Measurements from ENCODE around the gene RHOF.

RHOF gene

DNA sequence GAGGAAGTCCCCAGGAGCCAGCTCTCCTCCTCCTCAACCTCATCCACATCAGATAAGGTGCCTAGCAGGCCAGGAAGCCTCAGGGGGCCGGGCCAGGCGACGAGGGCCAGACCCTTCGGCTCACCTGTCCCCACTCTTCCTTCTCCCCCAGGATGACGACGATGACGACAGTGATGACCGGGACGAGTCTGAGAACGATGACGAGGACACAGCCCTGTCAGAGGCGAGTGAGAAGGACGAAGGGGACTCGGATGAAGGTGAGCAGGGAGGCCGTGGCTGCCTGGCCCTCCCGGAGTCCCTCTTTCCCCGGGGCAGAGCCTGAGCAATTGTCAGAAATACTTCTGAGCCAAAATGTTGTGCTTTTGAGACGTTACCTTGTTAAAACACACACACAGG lies 24.2 kb upstream of the RHOF start:
- DNase-seq, result no peak

DNA sequence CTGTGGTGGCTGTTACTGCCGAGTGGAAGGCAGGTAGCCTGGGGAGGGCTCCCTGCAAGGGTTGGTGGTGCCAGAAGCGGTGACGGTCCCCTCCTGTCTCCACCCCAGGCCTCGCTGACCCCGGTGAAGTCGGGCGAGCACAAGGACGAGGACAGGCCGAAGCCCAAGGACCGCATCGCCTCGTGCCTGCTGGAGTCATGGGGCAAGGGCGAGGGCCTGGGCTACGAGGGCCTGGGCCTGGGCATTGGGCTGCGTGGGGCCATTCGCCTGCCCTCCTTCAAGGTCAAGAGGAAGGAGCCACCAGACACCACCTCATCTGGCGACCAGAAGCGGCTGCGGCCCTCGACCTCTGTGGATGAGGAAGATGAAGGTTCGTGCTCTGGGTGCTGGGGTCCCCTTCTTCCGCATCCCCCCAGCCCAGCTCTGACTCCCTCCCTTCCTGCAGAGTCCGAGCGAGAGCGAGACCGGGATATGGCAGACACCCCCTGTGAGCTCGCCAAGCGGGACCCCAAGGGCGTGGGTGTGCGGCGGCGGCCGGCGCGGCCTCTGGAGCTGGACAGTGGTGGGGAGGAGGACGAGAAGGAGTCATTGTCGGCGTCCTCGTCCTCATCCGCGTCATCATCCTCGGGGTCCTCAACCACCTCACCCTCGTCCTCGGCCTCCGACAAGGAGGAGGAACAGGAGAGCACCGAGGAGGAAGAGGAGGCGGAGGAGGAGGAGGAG lies 23.6 kb upstream of the RHOF start:
- DNase-seq, result no peak

DNA sequence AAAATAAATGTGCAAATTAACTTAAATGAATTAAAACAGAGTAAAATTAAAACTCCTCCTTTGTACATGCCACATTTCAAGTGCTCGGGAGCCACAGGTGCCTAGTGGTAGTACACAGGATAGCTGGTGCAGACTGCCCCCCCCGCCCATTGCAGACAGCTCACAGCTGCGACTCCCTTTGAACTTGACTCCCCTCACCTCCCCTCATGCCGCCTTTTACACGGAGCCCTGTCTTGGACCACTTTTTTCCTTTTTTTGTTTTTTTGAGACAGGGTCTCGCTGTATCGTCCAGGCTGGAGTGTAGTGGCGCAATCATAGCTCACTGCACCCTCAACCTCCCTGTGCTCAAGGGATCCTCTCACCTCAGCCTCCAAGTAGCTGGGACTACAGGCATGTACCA lies 21.8 kb upstream of the RHOF start:
- DNase-seq, result no peak

GRCh38 chr12:121814429-121815119 lies 21.1 kb upstream of the RHOF start:
- no peak for DNase-seq

DNA sequence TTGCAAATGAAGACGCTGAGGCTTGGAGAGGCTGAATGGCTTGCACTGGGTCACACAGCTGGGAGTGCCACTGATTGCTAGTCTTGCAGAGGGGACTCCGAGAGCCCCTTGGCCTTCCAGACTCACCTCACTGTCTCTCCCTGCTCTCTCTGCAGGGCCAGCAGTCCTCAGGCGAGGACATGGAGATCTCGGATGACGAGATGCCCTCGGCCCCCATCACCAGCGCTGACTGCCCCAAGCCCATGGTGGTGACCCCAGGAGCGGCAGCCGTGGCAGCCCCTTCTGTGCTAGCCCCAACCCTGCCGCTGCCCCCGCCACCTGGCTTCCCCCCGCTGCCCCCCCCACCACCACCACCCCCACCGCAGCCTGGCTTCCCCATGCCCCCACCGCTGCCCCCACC lies 20.5 kb upstream of the RHOF start:
- no peak for DNase-seq

DNA sequence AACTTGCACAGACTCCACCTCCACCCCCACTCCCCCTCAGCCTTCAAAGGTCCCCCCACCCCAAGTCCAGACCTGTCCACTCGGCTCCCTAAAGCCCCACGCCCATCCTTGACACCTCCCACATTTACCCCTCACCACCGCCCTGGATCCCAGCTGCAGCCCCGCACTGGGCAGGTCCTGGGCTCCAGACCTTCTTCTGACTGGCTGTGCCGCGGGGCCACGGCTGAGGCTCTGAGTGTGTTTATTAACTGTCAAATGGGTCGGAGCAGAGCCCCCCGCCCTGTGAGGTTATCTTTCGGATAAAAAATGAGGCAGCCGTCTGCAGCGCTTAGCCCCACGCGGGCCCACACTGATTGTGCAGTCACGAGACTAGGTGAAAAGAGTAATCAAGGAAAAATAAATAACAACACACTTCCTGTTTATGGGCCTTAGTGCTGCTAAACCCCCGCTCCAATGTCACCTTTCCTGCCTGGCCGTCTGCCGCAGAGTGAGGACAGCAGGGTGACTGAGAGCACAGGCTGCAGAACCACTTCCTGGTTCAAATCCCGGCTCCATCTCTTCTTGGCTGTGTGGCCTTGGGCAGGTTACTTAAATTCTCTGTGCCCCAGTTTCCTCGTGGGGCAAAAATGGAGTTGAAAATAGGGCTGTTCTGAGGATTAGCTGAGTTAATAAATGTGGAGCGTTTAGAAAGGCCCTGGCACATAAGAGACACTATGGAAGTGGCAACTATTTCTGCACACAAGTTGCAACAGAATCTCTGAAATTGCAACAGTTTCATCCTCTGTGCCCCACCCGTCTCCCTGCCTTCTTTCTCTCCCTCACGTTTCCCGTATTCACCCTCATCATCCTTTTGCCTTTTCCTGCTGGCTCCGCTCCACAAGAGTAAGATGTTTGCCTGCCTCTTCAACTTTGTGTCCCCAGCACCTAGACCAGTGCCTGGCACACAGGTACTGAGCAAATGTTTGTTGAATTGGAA lies 19.7 kb upstream of the RHOF start:
- DNase-seq, result no peak

DNA sequence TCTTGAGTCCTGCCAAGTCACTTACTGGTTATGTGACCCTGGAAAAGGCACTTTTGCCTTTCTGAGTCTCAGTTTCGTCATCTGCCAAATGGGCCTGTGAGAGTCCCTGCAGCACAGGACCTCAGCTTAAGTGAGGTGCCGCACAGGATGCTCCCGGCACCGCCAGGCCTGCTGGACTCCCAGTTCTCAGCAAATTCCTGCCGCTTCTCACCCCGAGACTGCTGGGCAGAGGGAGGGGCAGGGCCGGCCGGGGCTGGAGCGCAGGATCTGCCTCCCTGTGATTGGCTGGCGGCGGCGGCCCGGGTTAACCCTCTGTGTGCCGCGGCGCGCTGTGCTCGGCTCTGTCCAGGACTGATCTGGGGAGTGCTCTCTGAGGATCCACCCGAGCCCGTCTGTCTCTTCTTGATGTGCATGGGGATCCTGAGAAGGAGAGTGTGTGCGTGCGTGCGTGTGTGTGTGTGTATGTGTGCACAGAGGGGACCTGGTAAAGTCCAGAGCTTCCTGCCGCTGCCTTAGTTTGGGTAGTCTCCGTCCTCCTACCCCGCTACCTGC lies 18.9 kb upstream of the RHOF start:
- no peak for DNase-seq

GRCh38 chr12:121811434-121812319 lies 18.2 kb upstream of the RHOF start:
- DNase-seq, result peak; percentile 26

DNA sequence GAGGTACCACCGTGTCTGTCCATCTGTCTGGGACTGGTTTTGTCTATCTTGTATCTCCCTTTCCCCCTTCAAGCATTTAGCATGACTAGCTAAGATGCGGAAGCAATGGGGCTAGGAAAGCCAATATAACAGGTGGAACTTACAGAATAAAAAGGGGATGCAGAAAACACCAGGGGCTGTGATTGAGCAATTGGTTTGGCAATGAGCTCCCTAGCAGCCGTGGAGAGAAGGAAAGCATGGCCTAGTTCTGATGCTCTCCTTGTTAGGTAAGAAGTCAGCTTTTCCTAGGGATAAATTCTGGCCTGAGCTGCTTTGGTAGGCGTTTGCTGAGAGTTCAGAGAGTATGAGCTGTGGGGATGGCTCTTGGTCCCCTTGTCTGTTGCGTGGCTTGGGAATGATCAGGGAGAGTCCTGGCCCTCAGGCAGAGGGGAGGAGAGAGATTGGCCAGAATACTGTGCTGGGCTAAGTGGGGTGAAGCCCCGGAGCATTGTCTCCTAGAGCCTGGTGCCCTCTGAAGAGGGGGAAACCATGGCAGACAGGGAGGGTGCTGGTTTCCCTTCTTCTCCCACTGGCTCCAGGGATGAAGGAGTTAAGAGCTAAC lies 17.4 kb upstream of the RHOF start:
- DNase-seq, result no peak

DNA sequence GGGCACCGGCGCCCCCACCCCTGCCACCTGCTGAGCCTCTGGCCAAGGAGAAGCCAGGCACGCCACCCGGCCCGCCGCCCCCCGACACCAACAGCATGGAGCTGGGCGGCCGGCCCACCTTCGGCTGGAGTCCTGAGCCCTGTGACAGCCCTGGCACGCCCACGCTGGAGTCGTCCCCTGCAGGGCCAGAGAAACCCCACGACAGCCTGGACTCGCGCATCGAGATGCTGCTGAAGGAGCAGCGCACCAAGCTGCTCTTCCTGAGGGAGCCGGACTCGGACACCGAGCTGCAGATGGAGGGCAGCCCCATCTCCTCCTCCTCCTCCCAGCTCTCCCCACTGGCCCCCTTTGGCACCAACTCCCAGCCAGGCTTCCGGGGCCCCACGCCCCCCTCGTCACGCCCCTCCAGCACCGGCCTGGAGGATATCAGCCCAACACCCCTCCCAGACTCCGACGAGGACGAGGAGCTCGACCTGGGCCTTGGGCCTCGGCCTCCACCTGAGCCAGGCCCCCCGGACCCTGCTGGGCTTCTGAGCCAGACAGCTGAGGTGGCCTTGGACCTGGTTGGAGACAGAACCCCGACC lies 16.8 kb upstream of the RHOF start:
- no peak for DNase-seq

GRCh38 chr12:121809712-121810116 lies 16.2 kb upstream of the RHOF start:
- no peak for DNase-seq

- no peak for DNase-seq
These were observed 15.1 kb upstream of the RHOF start for GRCh38 chr12:121808623-121809022.

- DNase-seq, result no peak
These were observed 14.3 kb upstream of the RHOF start for GRCh38 chr12:121807642-121808347.

DNA sequence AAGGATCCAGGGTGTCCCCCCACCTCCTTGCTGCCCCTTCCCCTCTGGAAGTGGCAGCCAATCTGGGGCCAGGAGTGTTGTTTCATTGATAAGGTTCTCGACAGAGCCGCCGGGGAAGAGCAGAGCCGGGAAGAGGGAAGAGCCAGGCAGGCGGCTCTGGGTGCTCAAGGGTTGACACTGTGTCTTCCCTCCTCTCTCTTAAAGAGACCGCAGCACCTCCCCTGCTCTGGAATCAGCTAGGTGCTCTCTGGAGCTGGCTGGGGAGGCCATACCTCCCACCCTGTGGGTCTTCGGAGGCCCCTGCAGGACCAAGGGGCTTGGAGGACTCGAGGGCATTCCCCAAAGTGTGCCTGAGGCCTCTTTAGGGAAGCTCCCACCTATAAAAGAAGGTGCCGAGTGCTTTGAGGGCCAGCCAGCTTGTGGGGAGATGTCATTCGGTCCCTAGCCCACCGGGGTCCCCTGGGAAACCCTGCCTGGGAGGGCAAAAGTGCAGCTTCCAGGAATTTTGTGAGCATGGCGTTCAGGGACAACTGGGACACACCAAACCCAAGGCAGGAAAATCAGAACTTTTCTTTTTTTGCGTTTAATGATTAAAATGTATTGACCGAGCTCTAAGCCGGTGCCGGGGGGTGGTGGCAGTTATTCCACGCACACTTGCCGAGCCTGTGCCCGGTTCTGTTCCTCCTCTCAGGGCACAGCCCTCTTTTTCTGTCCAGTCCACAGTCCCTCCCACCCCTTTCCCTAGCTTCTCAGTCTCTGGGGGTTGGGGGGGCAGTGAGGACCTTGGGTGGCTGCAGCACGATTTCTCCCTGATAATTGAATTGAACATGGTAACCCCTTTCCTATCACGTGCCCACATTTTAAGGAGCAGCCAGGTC lies 13.3 kb upstream of the RHOF start:
- DNase-seq, result no peak

DNA sequence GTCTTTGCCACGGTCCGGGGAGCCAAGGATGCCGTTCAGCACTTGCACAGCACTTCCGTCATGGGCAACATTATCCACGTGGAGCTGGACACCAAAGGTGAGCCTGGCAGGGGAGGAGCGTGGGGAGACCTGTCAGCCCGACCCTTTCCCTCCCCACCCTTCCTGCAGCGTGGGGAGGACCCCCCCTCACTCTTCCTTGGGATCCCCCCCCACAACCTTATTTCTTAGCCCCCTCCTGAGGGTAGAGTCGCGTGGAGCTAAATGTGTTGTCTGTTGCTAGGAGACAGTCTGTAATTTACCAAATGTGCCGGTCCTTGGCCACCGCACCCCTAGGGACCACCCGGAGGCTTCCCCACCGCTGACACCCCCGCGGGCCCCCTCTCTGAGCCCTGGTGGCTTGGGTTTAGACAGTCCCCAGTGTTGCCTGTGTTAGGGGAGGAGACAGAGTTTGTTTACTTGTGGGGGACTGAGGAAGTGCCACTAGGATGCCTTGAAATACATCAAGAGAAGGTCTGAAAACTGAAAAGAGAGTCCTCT lies 12.6 kb upstream of the RHOF start:
- no peak for DNase-seq

DNA sequence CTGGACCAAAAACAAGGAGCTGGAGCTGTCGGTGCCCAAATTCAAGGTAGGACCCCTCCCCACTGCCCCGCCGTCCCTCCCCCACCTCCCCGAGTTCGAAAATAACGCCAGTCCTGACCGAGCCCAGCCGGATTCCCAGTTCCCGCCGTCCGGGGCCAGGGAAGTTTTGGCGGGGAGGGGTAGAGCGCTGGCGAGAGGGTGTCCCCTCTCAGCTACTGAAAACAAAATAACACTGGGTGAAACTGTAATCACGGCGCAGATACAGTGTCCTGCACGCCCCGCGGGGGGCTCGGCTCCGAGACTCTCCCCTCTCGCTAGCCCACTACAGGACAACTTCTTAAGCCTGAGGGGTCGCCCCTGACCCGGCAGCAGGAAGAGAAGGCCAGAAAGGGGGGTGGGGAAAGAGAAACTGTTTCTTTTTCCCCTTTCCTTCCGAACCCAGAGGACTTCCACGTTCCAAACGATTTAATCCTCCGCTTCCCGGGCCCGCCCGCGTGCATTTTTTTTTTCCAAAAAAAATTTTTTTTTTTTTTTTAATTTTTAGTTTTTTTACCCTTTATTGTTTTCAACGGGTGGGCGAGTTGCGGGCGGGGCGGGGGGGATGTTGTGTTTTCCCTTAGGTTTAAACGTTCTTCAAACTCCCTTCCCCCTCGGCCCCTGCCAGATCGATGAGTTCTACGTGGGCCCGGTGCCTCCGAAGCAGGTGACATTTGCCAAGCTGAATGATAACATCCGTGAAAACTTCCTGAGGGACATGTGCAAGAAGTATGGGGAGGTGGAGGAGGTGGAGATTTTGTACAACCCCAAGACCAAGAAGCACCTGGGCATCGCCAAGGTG lies 11.9 kb upstream of the RHOF start:
- no peak for DNase-seq

DNA sequence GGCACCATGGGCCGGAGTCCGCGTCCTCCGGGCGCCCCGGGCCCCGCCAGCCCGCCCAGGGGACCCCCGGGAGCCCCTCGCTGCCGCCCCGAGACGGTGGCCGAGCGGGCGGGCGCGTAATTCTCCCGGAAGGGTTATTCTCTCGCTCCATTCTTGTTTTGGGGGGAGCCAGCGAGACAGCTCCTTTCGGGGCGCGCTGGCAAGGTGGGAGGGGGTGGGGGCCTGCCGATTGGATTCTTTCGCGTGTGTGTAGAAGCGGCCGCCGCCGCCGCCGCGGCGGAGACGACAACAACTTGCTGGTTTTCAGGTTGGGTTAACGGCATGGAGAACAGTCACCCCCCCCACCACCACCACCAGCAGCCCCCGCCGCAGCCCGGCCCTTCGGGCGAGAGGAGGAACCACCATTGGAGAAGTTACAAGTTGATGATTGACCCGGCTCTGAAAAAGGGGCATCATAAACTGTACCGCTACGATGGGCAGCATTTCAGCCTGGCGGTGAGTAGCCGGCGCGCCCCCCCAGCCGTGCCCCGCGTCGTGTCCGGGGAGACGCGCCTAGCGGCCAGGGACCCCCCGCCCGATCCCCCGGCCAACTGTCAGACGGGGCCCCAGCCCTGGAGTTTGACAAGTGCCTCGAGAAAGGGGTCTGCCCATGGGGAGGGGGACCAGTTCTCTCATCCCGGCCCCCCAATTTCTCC lies 11.1 kb upstream of the RHOF start:
- DNase-seq, result peak; percentile 16

Data from GDM1 (cell line).